Psoas muscle (tissue), 8 donors: Measurements from ENCODE around the gene LHPP. TPM values are rescaled to one million over a fixed set of nuclear protein-coding genes. Genes with fewer than 3 reads are reported as not detected.

Experiments
- ATAC-seq, 4 donors: fragments of 200-7000 bp; cut with Tn5 transposase; one replicate each; pipeline ENCODE4 v1.9.1; 2020; ENCODE audit warnings: moderate library complexity in 3 of 4, mild to moderate bottlenecking in 2 of 4
- DNase-seq, 2 donors: peaks; one replicate each; pipeline ENCODE4 v3.0.0-alpha.2; 2020
- H3K27ac ChIP-seq: fragments of 200-600 bp; one replicate; pipeline ENCODE4 v1.8.0; 2022
- H3K27me3 ChIP-seq, 3 donors: fragments of 200-600 bp in 1 of 3; one replicate each; pipeline versions ENCODE4 v1.6.1 to v1.8.0; 2013 to 2022; ENCODE audit warnings: low read length in 2 of 3, mild to moderate bottlenecking in 2 of 3, moderate library complexity in 1 of 3; ENCODE audit not compliant: insufficient read depth in 3 of 3
- H3K36me3 ChIP-seq, 2 donors: fragments of 200-600 bp in 1 of 2; one replicate each; pipeline versions ENCODE4 v1.6.1 to v1.8.0; 2013 to 2022; ENCODE audit warnings: low read depth in 1 of 2, mild to moderate bottlenecking in 1 of 2, moderate library complexity in 1 of 2; ENCODE audit not compliant: insufficient read depth in 1 of 2
- H3K4me1 ChIP-seq: fragments of 200-600 bp; one replicate; pipeline ENCODE4 v1.8.0; 2022
- H3K4me3 ChIP-seq: fragments of 200-600 bp; one replicate; pipeline ENCODE4 v1.8.0; 2022; ENCODE audit warnings: mild to moderate bottlenecking
- H3K9me3 ChIP-seq: fragments of 200-600 bp; one replicate; pipeline ENCODE4 v1.8.0; 2022
- CTCF ChIP-seq: fragments of 200-600 bp; IDR thresholded peaks from one replicate; pipeline ENCODE4 v1.8.0; 2022; ENCODE audit warnings: antibody characterized with exemption
- WGBS, 3 donors: extraction: QIAGEN DNeasy Blood & Tissue Kit; methylation state at CpG; one replicate each; pipeline versions ENCODE4 v1.1.6 to v1.1.7; 2013; 5-methylcytosine and 5-hydroxymethylcytosine counted together
- intact Hi-C, 2 donors: fragments of 100-400 bp; cut with DNase I; formaldehyde crosslinking; loops; one replicate each; pipeline versions ENCODE4 v1.11.0 to v1.14.2; 2022
- polyA plus RNA-seq, 3 donors: library from polyadenylated mRNA; stranded (reverse); fragments of 200-250 nt; gene quantifications; one replicate each; pipeline ENCODE4 v1.2.3, GENCODE V29; 2013
- total RNA-seq, 4 donors: library from RNA; stranded (reverse); fragmentation: NEBNext Ultra II Directional in 2 of 4; extraction: Animal tissue kit (Norgen Biotek cat#: 25700) in 2 of 4; gene quantifications; one replicate each; pipeline versions ENCODE4 v1.2.1 to v1.2.4, GENCODE V29; 2021 to 2023
- donor health status: healthy with polysubstance abuse.
- donor health status: DM: no; HTN: no; CAD: no; lungs with moderate emphysema.
- donor health status: Bipolar disorder and iron deficiency.
- donor health status: healthy.
- donor health status: DM: yes; HTN: yes; CAD: no.
- donor health status: DM: no; HTN: no; CAD: no.
- donor health status: DM: no; HTN: no; CAD: no.
- donor health status: DM: yes; HTN: yes; CAD: no.

Gene LHPP
- total and polyA plus RNA-seq, 7 donors = 4.7 to 12.8 (median 6.1) TPM

GRCh38 chr10:124589491-124590041 lies 127.9 kb downstream of the LHPP start:
- H3K27me3 ChIP-seq = no peaks in the 10 kb centered on the region
- 60 to 83% (median 65%) methylated on average over 24 of the region's 24 CpGs for WGBS, 3 donors
- TF ChIP-seq CTCF = no peak
- H3K27ac ChIP-seq = peak overlapping the region; percentile 74
- H3K9me3 ChIP-seq = no peaks in the 10 kb centered on the region
- peaks cover 19% of the 10 kb centered on the region for H3K4me1 ChIP-seq
- ATAC-seq (peak in 1 of 4 donors; percentile 12), DNase-seq (peak; percentile 10 to 50)
- H3K4me3 ChIP-seq = no peak overlapping the region
- intact Hi-C loops = no loop called here
- H3K36me3 ChIP-seq = no peaks in the 10 kb centered on the region

- DNase-seq (peak; percentile 10 to 27), ATAC-seq (no peak)
- TF ChIP-seq CTCF = no peak
- Histone ChIP-seq H3K36me3 (no peaks in the 10 kb centered on the region), H3K27ac (no peak overlapping the region), H3K27me3 (no peaks in the 10 kb centered on the region), H3K4me1 (peaks cover 19% of the 10 kb centered on the region), H3K9me3 (no peaks in the 10 kb centered on the region), H3K4me3 (no peak overlapping the region)
- 82 to 94% (median 85%) methylated on average over 23 of the region's 23 CpGs for WGBS, 3 donors
- intact Hi-C loops = no loop called here
Observed at GRCh38 chr10:124590216-124591122, 128.8 kb downstream of the LHPP start.

- H3K36me3 ChIP-seq = no peaks in the 10 kb centered on the region
- peak; percentile 3 to 21 for DNase-seq
- H3K27ac ChIP-seq = no peak overlapping the region
- H3K9me3 ChIP-seq = no peaks in the 10 kb centered on the region
- intact Hi-C loops = no loop called here
- H3K4me3 ChIP-seq = no peak overlapping the region
- no peak for TF ChIP-seq CTCF
- WGBS, 3 donors = 81 to 92% (median 91%) methylated on average over 3 to 5 of the region's 5 CpGs
- no peak for ATAC-seq
- H3K27me3 ChIP-seq = no peaks in the 10 kb centered on the region
- peaks cover 19% of the 10 kb centered on the region for H3K4me1 ChIP-seq
Observed at GRCh38 chr10:124591123-124591495, 129.5 kb downstream of the LHPP start.

GRCh38 chr10:124592101-124592500 lies 130.5 kb downstream of the LHPP start:
- ATAC-seq = no peak
- peak; percentile 4 to 20 for DNase-seq
- intact Hi-C loops = no loop called here
- Histone ChIP-seq H3K27ac (no peak overlapping the region), H3K4me3 (no peak overlapping the region), H3K27me3 (no peaks in the 10 kb centered on the region), H3K4me1 (peaks cover 19% of the 10 kb centered on the region), H3K9me3 (no peaks in the 10 kb centered on the region), H3K36me3 (no peaks in the 10 kb centered on the region)
- no peak for TF ChIP-seq CTCF
- WGBS, 3 donors = 92 to 98% (median 96%) methylated on average over 7 of the region's 7 CpGs
